Neural crest cell (in vitro differentiated cells): ENCODE results near the gene PAEP. TPM values are rescaled to one million over a fixed set of nuclear protein-coding genes. Genes with fewer than 3 reads are reported as not detected.

Experiments used
- DNase-seq: peaks from one replicate; pipeline ENCODE4 v3.0.0; 2021; ENCODE audit warnings: low read depth, mixed read lengths, low spot score
- H3K27ac Mint-ChIP-seq: one replicate; pipeline ENCODE4 v1.8.0; 2021; ENCODE audit warnings: mild to moderate bottlenecking, mixed read lengths; ENCODE audit not compliant: unreplicated experiment
- H3K27me3 Mint-ChIP-seq: 2 replicates; pipeline ENCODE4 v1.8.0; 2021; ENCODE audit warnings: low read depth, mild to moderate bottlenecking, mixed read lengths
- H3K36me3 Mint-ChIP-seq: 2 replicates; pipeline ENCODE4 v1.8.0; 2021; ENCODE audit warnings: low read depth, mild to moderate bottlenecking, mixed read lengths
- H3K4me1 Mint-ChIP-seq: 2 replicates; pipeline ENCODE4 v1.8.0; 2021; ENCODE audit warnings: mixed read lengths
- H3K4me3 Mint-ChIP-seq: one replicate; pipeline ENCODE4 v1.8.0; 2021; ENCODE audit warnings: mild to moderate bottlenecking, mixed read lengths
- H3K9me3 Mint-ChIP-seq: 2 replicates; pipeline ENCODE4 v1.8.0; 2021; ENCODE audit warnings: mixed read lengths
- CTCF ChIP-seq: fragments of 200-600 bp; sonication (generic); conservative IDR thresholded peaks from 2 replicates; pipeline ENCODE4 v1.5.0; 2021; ENCODE audit warnings: antibody characterized with exemption, mild to moderate bottlenecking
- total RNA-seq: library from RNA; stranded (reverse); gene quantifications from 2 replicates; pipeline ENCODE4 v1.2.1, GENCODE V29; 2021

The PAEP gene
- total RNA-seq, 1 donor from 2014 or later = not detected

- no peak for DNase-seq
- Mint-ChIP-seq H3K4me1 (no peaks in the 10 kb centered on the region), H3K9me3 (peaks cover 8% of the 10 kb centered on the region), H3K27me3 (peaks cover 7% of the 10 kb centered on the region), H3K27ac (no peak overlapping the region), H3K4me3 (no peak overlapping the region), H3K36me3 (no peaks in the 10 kb centered on the region)
- TF ChIP-seq CTCF = no peak
These were observed 31.1 kb downstream of the PAEP start for GRCh38 chr9:135592625-135593024.

- Mint-ChIP-seq H3K9me3 (peaks cover 8% of the 10 kb centered on the region), H3K27me3 (peaks cover 11% of the 10 kb centered on the region), H3K36me3 (no peaks in the 10 kb centered on the region), H3K4me3 (no peak overlapping the region), H3K27ac (no peak overlapping the region), H3K4me1 (peaks cover 5% of the 10 kb centered on the region)
- DNase-seq = no peak
- TF ChIP-seq CTCF = no peak
These were observed 34.7 kb downstream of the PAEP start for GRCh38 chr9:135596211-135596610.

- peaks cover 5% of the 10 kb centered on the region for H3K4me1 Mint-ChIP-seq
- no peaks in the 10 kb centered on the region for H3K36me3 Mint-ChIP-seq
- no peak for DNase-seq
- no peak for TF ChIP-seq CTCF
- no peak overlapping the region for H3K4me3 Mint-ChIP-seq
- no peak overlapping the region for H3K27ac Mint-ChIP-seq
- peaks cover 8% of the 10 kb centered on the region for H3K27me3 Mint-ChIP-seq
- H3K9me3 Mint-ChIP-seq = peaks cover 3% of the 10 kb centered on the region
These were observed 38.8 kb downstream of the PAEP start for GRCh38 chr9:135600296-135600817.

DNA sequence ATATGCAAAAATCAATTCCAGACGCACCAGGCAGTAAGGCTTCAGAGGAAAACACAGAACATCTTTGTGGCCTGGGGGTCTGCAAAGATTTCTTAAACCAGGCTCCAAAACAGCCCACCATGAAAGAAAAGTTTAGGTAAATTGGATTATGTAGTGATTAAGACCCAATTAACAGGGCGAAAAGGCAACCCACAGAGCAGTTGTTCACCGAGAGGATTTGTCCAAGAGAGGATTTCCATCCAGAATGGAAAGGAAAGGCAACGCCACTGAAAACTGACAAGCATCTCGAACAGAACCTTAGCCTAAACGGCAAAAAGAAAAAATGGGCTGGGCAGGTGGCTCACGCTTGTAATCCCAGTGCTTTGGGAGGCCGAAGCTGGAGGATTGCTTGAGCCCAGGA is 40.4 kb downstream of the PAEP start:
- DNase-seq = no peak
- no peak overlapping the region for H3K27ac Mint-ChIP-seq
- H3K9me3 Mint-ChIP-seq = no peaks in the 10 kb centered on the region
- H3K27me3 Mint-ChIP-seq = peaks cover 3% of the 10 kb centered on the region
- no peak overlapping the region for H3K4me3 Mint-ChIP-seq
- no peak for TF ChIP-seq CTCF
- H3K36me3 Mint-ChIP-seq = no peaks in the 10 kb centered on the region
- peaks cover 5% of the 10 kb centered on the region for H3K4me1 Mint-ChIP-seq

DNA sequence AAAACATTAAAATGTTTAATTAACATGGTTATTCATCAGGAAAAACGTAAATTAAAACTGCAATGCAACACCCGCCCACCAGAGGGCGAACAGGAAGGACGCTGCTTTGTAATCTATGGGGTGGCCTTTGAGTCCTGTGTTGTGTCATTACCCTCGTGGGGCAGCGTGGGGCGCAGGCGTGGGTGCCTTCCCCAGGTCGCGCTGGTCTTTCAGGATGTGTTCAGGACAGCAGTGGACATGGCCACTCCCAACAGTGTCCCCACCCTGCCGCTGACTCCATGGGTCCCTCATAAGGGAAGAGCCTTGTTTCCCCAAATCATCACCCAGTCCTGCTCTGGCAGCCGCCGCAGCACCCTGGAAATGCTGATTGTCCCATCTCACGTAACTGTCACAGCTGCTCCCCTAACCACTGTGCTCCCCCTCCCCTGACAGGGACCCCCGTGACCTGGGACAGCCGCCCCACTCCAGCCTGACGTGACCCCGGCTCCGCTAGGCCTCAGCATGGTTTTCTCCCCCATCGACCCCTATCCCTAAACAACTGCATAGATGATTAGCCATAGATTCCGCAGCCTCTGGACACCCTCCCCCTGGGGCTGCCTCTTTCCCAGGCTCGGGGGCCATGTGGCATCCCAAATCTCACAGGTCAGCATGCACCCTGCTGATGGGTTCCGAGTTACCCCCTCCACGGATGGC is 41.4 kb downstream of the PAEP start:
- H3K4me3 Mint-ChIP-seq = no peak overlapping the region
- H3K4me1 Mint-ChIP-seq = peaks cover 5% of the 10 kb centered on the region
- H3K27me3 Mint-ChIP-seq = peaks cover 3% of the 10 kb centered on the region
- peak; percentile 58 for DNase-seq
- no peaks in the 10 kb centered on the region for H3K36me3 Mint-ChIP-seq
- peak; percentile 78 for TF ChIP-seq CTCF
- no peaks in the 10 kb centered on the region for H3K9me3 Mint-ChIP-seq
- H3K27ac Mint-ChIP-seq = no peak overlapping the region
